K562 (cell line): ENCODE data around the gene PHACTR2. TPM values are rescaled to one million over a fixed set of nuclear protein-coding genes. Genes with fewer than 3 reads are reported as not detected.
"Not testable (repeated sequence)": the region's sequence is repeated elsewhere in the genome, so short reads cannot be mapped to it uniquely, and the experiment has no call there.

Experiments
- ATAC-seq: fragments of 200-7000 bp; cut with Tn5 transposase; 3 replicates; pipeline ENCODE4 v1.9.1; 2020; ENCODE audit warnings: moderate library complexity
- BruUV-seq: library from RNA; stranded (reverse); fragments of 400-500 nt; replicated peaks from 2 replicates; lab custom pipeline; 2021; lab: Mats Ljungman, UMichigan
- CTCF ChIA-PET: fragments of 300-600 bp; formaldehyde crosslinking; extraction: SDS; loops from one replicate; lab custom pipeline; 2021; ENCODE audit warnings: low intra/inter-chr PET ratio; lab: Yijun Ruan, JAX
- POLR2A ChIA-PET: fragments of 300-600, 350-650 bp; sonication (Branson Sonifier 250); formaldehyde crosslinking; extraction: SDS; loops from one replicate; lab custom pipeline; 2021; ENCODE audit warnings: antibody characterized with exemption, inconsistent platforms; lab: Yijun Ruan, JAX
- DNase-seq, 4 experiments: peaks; one replicate each; pipeline versions ENCODE4 v3.0.0 to v3.0.0-alpha.2; 2011 to 2018; ENCODE audit warnings: low spot score in 3 of 4, mixed read lengths in 3 of 4; ENCODE audit errors: extremely low read depth in 1 of 4
- FAIRE-seq: peaks from 2 replicates; lab custom pipeline; 2011; peaks lifted over from hg19 to GRCh38; lab: Jason Lieb, UNC
- H2AFZ ChIP-seq: 2 replicates; pipeline ENCODE4 v1.6.0; 2011; ENCODE audit warnings: low read depth, low read length, control low read depth, inconsistent platforms
- H3K27ac ChIP-seq: fragments of 200-600 bp; 3 replicates; pipeline ENCODE4 v1.8.0; 2011; ENCODE audit warnings: low read depth, mild to moderate bottlenecking, control low read depth, inconsistent platforms, low read length, moderate library complexity, mixed read lengths; ENCODE audit errors: extremely low read depth
- H3K27me3 ChIP-seq, 2 experiments: fragments of 300-600 bp in 1 of 2; 2 replicates in 1 of 2; 3 replicates in 1 of 2; pipeline versions ENCODE4 v1.6.0 to v1.8.0; 2011; ENCODE audit warnings: inconsistent platforms in 2 of 2, low read length in 2 of 2, mild to moderate bottlenecking in 1 of 2, mixed read lengths in 1 of 2, moderate library complexity in 1 of 2; ENCODE audit not compliant: control insufficient read depth in 2 of 2, insufficient read depth in 2 of 2
- H3K36me3 ChIP-seq: fragments of 300-600 bp; 3 replicates; pipeline ENCODE4 v1.8.0; 2011; ENCODE audit warnings: mild to moderate bottlenecking, low read length, inconsistent platforms; ENCODE audit not compliant: control insufficient read depth, insufficient read depth
- H3K4me1 ChIP-seq, 2 experiments: fragments of 200-600 bp in 1 of 2; replicated peaks in 1 of 2; 2 replicates in 1 of 2; 3 replicates in 1 of 2; pipeline versions ENCODE4 v1.5.1 to v1.8.0; 2011; ENCODE audit warnings: inconsistent platforms in 2 of 2, low read length in 2 of 2, mild to moderate bottlenecking in 1 of 2, mixed read lengths in 1 of 2, moderate library complexity in 1 of 2; ENCODE audit not compliant: control insufficient read depth in 2 of 2, insufficient read depth in 2 of 2
- H3K4me2 ChIP-seq: 2 replicates; pipeline ENCODE4 v1.6.1; 2011; ENCODE audit warnings: low read length, control low read depth, inconsistent platforms, mixed read lengths; ENCODE audit not compliant: insufficient read depth
- H3K4me3 ChIP-seq: fragments of 200-600 bp; sonication (generic), shearing (Covaris generic); 2 replicates; pipeline ENCODE4 v1.5.1; 2016; ENCODE audit warnings: control low read depth, inconsistent platforms
- H3K79me2 ChIP-seq: fragments of 200-600 bp; 3 replicates; pipeline ENCODE4 v1.8.0; 2011; ENCODE audit warnings: low read length, inconsistent platforms; ENCODE audit not compliant: control insufficient read depth, insufficient read depth
- H3K9ac ChIP-seq, 2 experiments: 2 replicates each; pipeline versions ENCODE4 v1.6.0 to v1.6.1; 2011; ENCODE audit warnings: low read depth in 2 of 2, low read length in 2 of 2, control low read depth in 1 of 2, inconsistent platforms in 1 of 2, mild to moderate bottlenecking in 1 of 2, mixed read lengths in 1 of 2; ENCODE audit not compliant: insufficient read depth in 1 of 2
- H3K9me1 ChIP-seq: one replicate; pipeline ENCODE4 v1.6.0; 2011; ENCODE audit warnings: inconsistent platforms, mild to moderate bottlenecking, low read length, moderate library complexity; ENCODE audit not compliant: control insufficient read depth, insufficient read depth
- H3K9me3 ChIP-seq: replicated peaks from 2 replicates; pipeline ENCODE4 v1.5.1; 2011; ENCODE audit warnings: low read depth, low read length, inconsistent platforms; ENCODE audit not compliant: control insufficient read depth, insufficient read depth
- H4K20me1 ChIP-seq: replicated peaks from 2 replicates; pipeline ENCODE4 v1.6.1; 2011; ENCODE audit warnings: low read length, inconsistent platforms, mixed read lengths; ENCODE audit not compliant: control insufficient read depth, insufficient read depth
- ZNF146 ChIP-seq: IDR thresholded peaks from one replicate; pipeline ENCODE4 v1.6.1; 2018; ENCODE audit warnings: missing compliant biosample characterization; ENCODE audit not compliant: unreplicated experiment
- ZNF324 ChIP-seq: fragments of 250-450 bp; sonication (Bioruptor Pico); IDR thresholded peaks from 2 replicates; pipeline ENCODE4 v1.4.0; 2020; ENCODE audit warnings: mild to moderate bottlenecking
- WGBS: fragments of 100-300 bp; shearing (Covaris generic); methylation state at CpG from one replicate; pipeline ENCODE4 v1.1.6; 2016; ENCODE audit warnings: low coverage, mixed read lengths; ENCODE audit not compliant: insufficient coverage; ENCODE audit errors: missing lambda C conversion rate; 5-methylcytosine and 5-hydroxymethylcytosine counted together
- in situ Hi-C: fragments of 300-500 bp; cut with MboI; formaldehyde crosslinking; loops from 4 replicates; pipeline ENCODE4 v1.15.0; 2018; ENCODE audit warnings: inconsistent platforms, mixed read lengths
- intact Hi-C: fragments of 100-400 bp; cut with micrococcal nuclease; formaldehyde crosslinking; loops from 2 replicates; pipeline ENCODE4 v1.14.2; 2022
- polyA plus RNA-seq, 8 experiments: library from polyadenylated mRNA; depleted of rRNA in 4 of 8; stranded (reverse) in 5 of 8; unstranded in 3 of 8; fragments of >200 nt; fragmentation: Nextera tagmentation in 2 of 8; fragmentation: Illumina TruSeq in 1 of 8; extraction: Ambion mirVana in 2 of 8; extraction: Trizol in 1 of 8; gene quantifications; 2 replicates each; pipeline versions ENCODE4 v1.2.1 to v1.2.3, GENCODE V29; 2011 to 2014; ENCODE audit warnings: inconsistent platforms in 1 of 8, missing spikeins in 1 of 8
- total RNA-seq, 7 experiments: library from RNA; depleted of rRNA in 6 of 7; stranded (reverse); fragments of >200 nt in 6 of 7; fragmentation: Illumina TruSeq in 2 of 7; extraction: Trizol in 2 of 7; gene quantifications; 2 replicates each; pipeline versions ENCODE4 v1.2.1 to v1.2.3, GENCODE V29; 2011 to 2021; ENCODE audit warnings: low replicate concordance in 1 of 7

The PHACTR2 gene
- total and polyA plus RNA-seq, 9 of the 15 experiments (the other 6 are each of a cell fraction or from before 2014, with no cell fraction given) = 5.3 to 52.5 (median 22.9) TPM

DNA sequence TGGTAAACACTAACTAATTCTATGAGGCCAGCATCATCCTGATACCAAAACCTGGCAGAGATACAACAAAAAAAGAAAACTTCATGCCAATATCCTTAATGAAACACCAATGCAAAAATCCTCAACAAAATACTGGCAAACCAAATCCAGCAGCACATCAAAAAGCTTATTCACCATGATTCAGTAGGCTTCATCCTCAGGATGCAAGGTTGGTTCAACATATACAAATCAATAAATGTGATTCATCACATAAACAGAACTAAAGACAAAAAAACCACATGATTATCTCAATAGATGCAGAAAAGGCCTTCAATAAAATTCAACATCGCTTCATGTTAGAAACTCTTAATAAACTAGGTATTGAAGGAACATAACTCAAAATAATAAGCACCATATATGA, 28.4 kb upstream of the PHACTR2 start:
- H3K4me1 ChIP-seq, H3K4me2 ChIP-seq, H3K9ac ChIP-seq, H3K79me2 ChIP-seq, H4K20me1 ChIP-seq, H3K9me3 ChIP-seq, FAIRE-seq, H2AFZ ChIP-seq, intact Hi-C loops, in situ Hi-C loops, BruUV-seq, H3K27me3 ChIP-seq, DNase-seq, H3K36me3 ChIP-seq, ATAC-seq, H3K9me1 ChIP-seq, H3K27ac ChIP-seq, CTCF ChIA-PET, H3K4me3 ChIP-seq: not testable (repeated sequence)
- POLR2A ChIA-PET = interaction anchor here (0.7 kb wide), 1 partner anchor 416 kb away, joined by 3 read pairs; no protein-coding TSS in a partner anchor
- 24% methylated on average over 1 of the region's 1 CpG for WGBS
- peak; percentile 96 for TF ChIP-seq ZNF324

DNA sequence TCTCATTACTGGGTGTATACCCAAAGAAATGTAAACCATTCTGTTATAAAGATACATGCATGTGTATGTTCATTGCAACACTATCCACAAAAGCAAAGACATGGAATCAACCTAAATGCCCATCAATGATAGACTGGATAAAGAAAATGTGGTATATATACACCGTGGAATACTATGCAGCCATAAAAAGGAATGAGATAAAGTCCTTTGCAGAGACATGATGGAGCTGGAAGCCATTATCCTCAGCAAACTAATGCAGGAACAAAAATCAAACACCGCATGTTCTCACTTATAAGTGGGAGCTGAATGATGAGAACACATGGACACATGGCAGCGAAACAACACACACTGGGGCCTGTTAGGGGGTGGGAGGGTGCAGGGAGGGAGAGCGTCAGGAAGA, 26.4 kb upstream of the PHACTR2 start:
- in situ Hi-C loops, H3K36me3 ChIP-seq, H3K9me1 ChIP-seq, intact Hi-C loops, H3K4me3 ChIP-seq, H4K20me1 ChIP-seq, H3K4me2 ChIP-seq, H3K79me2 ChIP-seq, H3K9ac ChIP-seq, H3K9me3 ChIP-seq, CTCF ChIA-PET, BruUV-seq, ATAC-seq, H3K27ac ChIP-seq: not testable (repeated sequence)
- WGBS = 62% methylated on average over 4 of the region's 4 CpGs
- TF ChIP-seq ZNF146 (CRISPR knock-in tag) = peak; percentile 90
- TF ChIP-seq, all 486 proteins: peak for 1; not testable (repeated sequence) for 485
- H3K4me1 ChIP-seq, H3K27me3 ChIP-seq, POLR2A ChIA-PET, DNase-seq, H2AFZ ChIP-seq, FAIRE-seq: not testable (repeated sequence)
